ENCODE data around the gene PRPH2.
A peak's percentile ranks its signal among the peaks of the same experiment; 100 is the strongest.

- no peak for TF ChIP-seq POLR2A (IDR thresholded peaks at IDR 0.05)
- peak; percentile 80 to 97 (median 90) for TF ChIP-seq CTCF (IDR thresholded peaks at IDR 0.05)
These were observed 60.8 kb downstream of the PRPH2 start for GRCh38 chr6:42661540-42662153.

Data from heart left ventricle (tissue), 13 donors.